VCaP (cell line): ENCODE data around the gene PHF14.

Experiments used
- H3K27ac ChIP-seq: fragments of 450-650 bp; 2 replicates; pipeline ENCODE4 v1.5.1; 2017
- CTCF ChIP-seq: fragments of 450-650 bp; conservative IDR thresholded peaks from 2 replicates; pipeline ENCODE4 v1.5.1; 2017; ENCODE audit warnings: mild to moderate bottlenecking, moderate library complexity

The PHF14 gene

GRCh38 chr7:11060893-11061292 lies 87.2 kb downstream of the PHF14 start:
- no peak overlapping the region for H3K27ac ChIP-seq
- TF ChIP-seq CTCF = no peak

- no peak overlapping the region for H3K27ac ChIP-seq
- no peak for TF ChIP-seq CTCF
These were observed 88.4 kb downstream of the PHF14 start for GRCh38 chr7:11062110-11062509.

GRCh38 chr7:11069591-11069990 lies 95.9 kb downstream of the PHF14 start:
- TF ChIP-seq CTCF = no peak

GRCh38 chr7:11077816-11078215 lies 104.1 kb downstream of the PHF14 start:
- H3K27ac ChIP-seq = no peak overlapping the region

More at GRCh38 chr7:11069591-11069990, 95.9 kb downstream of the PHF14 start:
- H3K27ac ChIP-seq = no peak overlapping the region

GRCh38 chr7:11078247-11078834 lies 104.7 kb downstream of the PHF14 start:
- H3K27ac ChIP-seq = no peak overlapping the region
- TF ChIP-seq CTCF = no peak

More at GRCh38 chr7:11077816-11078215, 104.1 kb downstream of the PHF14 start:
- TF ChIP-seq CTCF = no peak

- no peak for TF ChIP-seq CTCF
- H3K27ac ChIP-seq = no peak overlapping the region
These were observed 106.2 kb downstream of the PHF14 start for GRCh38 chr7:11079907-11080306.

- TF ChIP-seq CTCF = no peak
- no peak overlapping the region for H3K27ac ChIP-seq
These were observed 108.4 kb downstream of the PHF14 start for GRCh38 chr7:11082121-11082520.
